Neural cell (in vitro differentiated cells): Measurements from ENCODE around the gene EYS. TPM values are rescaled to one million over a fixed set of nuclear protein-coding genes. Genes with fewer than 3 reads are reported as not detected.

Experiments used
- H2AFZ ChIP-seq: fragments of 200-600, 300-800 bp; sonication (generic), shearing (Covaris generic); 2 replicates; pipeline ENCODE4 v1.6.0; 2014; ENCODE audit warnings: low read depth, mild to moderate bottlenecking, antibody characterized with exemption, low read length, moderate library complexity
- H3F3A ChIP-seq: fragments of 200-600 bp; shearing (Covaris generic); 2 replicates; pipeline ENCODE4 v1.6.1; 2016; ENCODE audit warnings: mild to moderate bottlenecking, moderate library complexity, mixed read lengths, antibody characterized with exemption, low read length; ENCODE audit not compliant: insufficient read depth, poor library complexity, severe bottlenecking
- H3K27ac ChIP-seq: fragments of 200-600, 300-800 bp; sonication (generic), shearing (Covaris generic); 2 replicates; pipeline ENCODE4 v1.5.1; 2014; ENCODE audit warnings: mild to moderate bottlenecking, low read length, moderate library complexity
- H3K27me3 ChIP-seq: fragments of 300-800, 200-600 bp; sonication (generic), shearing (Covaris generic); 2 replicates; pipeline ENCODE4 v1.6.0; 2014; ENCODE audit warnings: mild to moderate bottlenecking, low read depth, low read length, moderate library complexity; ENCODE audit not compliant: insufficient read depth
- H3K36me3 ChIP-seq: fragments of 300-800, 200-600 bp; sonication (generic), shearing (Covaris generic); 2 replicates; pipeline ENCODE4 v1.5.1; 2014; ENCODE audit warnings: mild to moderate bottlenecking, antibody characterized with exemption, low read length, moderate library complexity; ENCODE audit not compliant: insufficient read depth
- H3K4me2 ChIP-seq: fragments of 300-800, 200-600 bp; sonication (generic), shearing (Covaris generic); 2 replicates; pipeline ENCODE4 v1.6.0; 2014; ENCODE audit warnings: mild to moderate bottlenecking, low read length
- H3K4me3 ChIP-seq: fragments of 300-800, 200-600 bp; sonication (generic), shearing (Covaris generic); 2 replicates; pipeline ENCODE4 v1.5.1; 2014; ENCODE audit warnings: mild to moderate bottlenecking, low read length, moderate library complexity
- H3K79me2 ChIP-seq: fragments of 200-600 bp; shearing (Covaris generic); replicated peaks from 2 replicates; pipeline ENCODE4 v1.6.0; 2014; ENCODE audit warnings: mild to moderate bottlenecking, low read length, moderate library complexity; ENCODE audit not compliant: insufficient read depth
- H3K9ac ChIP-seq: fragments of 300-800, 200-600 bp; sonication (generic), shearing (Covaris generic); 2 replicates; pipeline ENCODE4 v1.6.1; 2016; ENCODE audit warnings: mild to moderate bottlenecking, low read length, mixed read lengths
- H3K9me2 ChIP-seq: fragments of 200-600 bp; shearing (Covaris generic); 2 replicates; pipeline ENCODE4 v1.6.1; 2016; ENCODE audit warnings: mild to moderate bottlenecking, low read length, mixed read lengths; ENCODE audit not compliant: insufficient read depth
- H3K9me3 ChIP-seq: fragments of 200-600, 300-800 bp; sonication (generic), shearing (Covaris generic); 2 replicates; pipeline ENCODE4 v1.6.1; 2016; ENCODE audit warnings: mild to moderate bottlenecking, mixed run types, low read length, moderate library complexity, mixed read lengths
- H4K20me1 ChIP-seq: fragments of 200-600 bp; shearing (Covaris generic); 2 replicates; pipeline ENCODE4 v1.6.1; 2016; ENCODE audit warnings: mild to moderate bottlenecking, mixed run types; ENCODE audit not compliant: insufficient read depth
- EP300 ChIP-seq: fragments of 450-650 bp; conservative IDR thresholded peaks from 2 replicates; pipeline ENCODE4 v1.6.1; 2014; ENCODE audit warnings: antibody characterized with exemption, mild to moderate bottlenecking, moderate library complexity; ENCODE audit not compliant: poor library complexity, severe bottlenecking
- EZH2 ChIP-seq: fragments of 200-600, 300-800 bp; shearing (Covaris generic), sonication (generic); IDR thresholded peaks from 2 replicates; pipeline ENCODE4 v1.6.1; 2014; ENCODE audit warnings: antibody characterized with exemption, low read length, borderline replicate concordance, mild to moderate bottlenecking; ENCODE audit not compliant: insufficient read depth, poor library complexity, severe bottlenecking
- MXI1 ChIP-seq: fragments of 450-650 bp; conservative IDR thresholded peaks from 2 replicates; pipeline ENCODE4 v1.6.1; 2014; ENCODE audit warnings: antibody characterized with exemption, mild to moderate bottlenecking; ENCODE audit not compliant: poor library complexity, severe bottlenecking
- POLR2AphosphoS5 ChIP-seq: IDR thresholded peaks from 2 replicates; pipeline ENCODE4 v1.6.1; 2012
- RAD21 ChIP-seq: fragments of 450-650 bp; conservative IDR thresholded peaks from 2 replicates; pipeline ENCODE4 v1.6.1; 2014; ENCODE audit warnings: antibody characterized with exemption, mild to moderate bottlenecking, moderate library complexity
- REST ChIP-seq: IDR thresholded peaks from 2 replicates; pipeline ENCODE4 v1.6.1; 2012; ENCODE audit warnings: borderline replicate concordance
- SMC3 ChIP-seq: fragments of 450-650 bp; conservative IDR thresholded peaks from 2 replicates; pipeline ENCODE4 v1.6.1; 2014; ENCODE audit warnings: antibody characterized with exemption, mild to moderate bottlenecking, moderate library complexity; ENCODE audit not compliant: poor library complexity
- TAF1 ChIP-seq: IDR thresholded peaks from 2 replicates; pipeline ENCODE4 v1.6.1; 2012; ENCODE audit warnings: low read depth
- polyA plus RNA-seq: library from polyadenylated mRNA; depleted of rRNA; stranded (reverse); fragments of >200 nt; gene quantifications from 2 replicates; pipeline ENCODE4 v1.2.3, GENCODE V29; 2014
- TF ChIP-seq, protein P1 (sequence below): fragments of 450-650 bp; IDR thresholded peaks from 2 replicates; pipeline ENCODE4 v1.5.1; 2014; ENCODE audit warnings: antibody characterized with exemption, mild to moderate bottlenecking, moderate library complexity; ENCODE audit not compliant: poor library complexity, severe bottlenecking

Gene EYS
- polyA plus RNA-seq, 1 donor from 2014 or later = 0.38 TPM

DNA sequence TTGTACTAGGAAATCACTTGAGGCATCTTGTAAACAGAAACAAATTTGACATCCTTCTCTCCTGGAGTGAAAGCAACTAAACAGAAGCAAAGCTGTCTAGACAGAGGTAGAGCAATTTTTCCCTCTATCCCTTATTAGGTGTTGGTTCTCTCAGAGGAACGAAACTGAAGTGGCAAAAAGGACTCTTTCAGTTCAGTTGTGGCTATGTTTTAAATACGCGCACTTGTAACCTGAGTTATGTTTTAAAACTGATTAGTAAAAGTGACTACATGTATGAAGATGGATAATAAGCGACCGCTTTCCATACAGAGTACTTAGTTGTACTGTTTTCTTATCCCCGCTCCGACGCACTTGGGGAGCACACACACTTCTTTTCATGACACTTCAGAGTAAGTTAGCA lies 1520.4 kb downstream of the EYS start:
- no peaks in the 10 kb centered on the region for H4K20me1 ChIP-seq
- no peak overlapping the region for H3K9ac ChIP-seq
- H3K9me3 ChIP-seq = no peaks in the 10 kb centered on the region
- H3K4me2 ChIP-seq = no peak overlapping the region
- H3K9me2 ChIP-seq = no peaks in the 10 kb centered on the region
- H2AFZ ChIP-seq = no peak overlapping the region
- H3K27ac ChIP-seq = no peak overlapping the region
- no peaks in the 10 kb centered on the region for H3K36me3 ChIP-seq
- no peaks in the 10 kb centered on the region for H3K27me3 ChIP-seq
- TF ChIP-seq, protein P1, sequence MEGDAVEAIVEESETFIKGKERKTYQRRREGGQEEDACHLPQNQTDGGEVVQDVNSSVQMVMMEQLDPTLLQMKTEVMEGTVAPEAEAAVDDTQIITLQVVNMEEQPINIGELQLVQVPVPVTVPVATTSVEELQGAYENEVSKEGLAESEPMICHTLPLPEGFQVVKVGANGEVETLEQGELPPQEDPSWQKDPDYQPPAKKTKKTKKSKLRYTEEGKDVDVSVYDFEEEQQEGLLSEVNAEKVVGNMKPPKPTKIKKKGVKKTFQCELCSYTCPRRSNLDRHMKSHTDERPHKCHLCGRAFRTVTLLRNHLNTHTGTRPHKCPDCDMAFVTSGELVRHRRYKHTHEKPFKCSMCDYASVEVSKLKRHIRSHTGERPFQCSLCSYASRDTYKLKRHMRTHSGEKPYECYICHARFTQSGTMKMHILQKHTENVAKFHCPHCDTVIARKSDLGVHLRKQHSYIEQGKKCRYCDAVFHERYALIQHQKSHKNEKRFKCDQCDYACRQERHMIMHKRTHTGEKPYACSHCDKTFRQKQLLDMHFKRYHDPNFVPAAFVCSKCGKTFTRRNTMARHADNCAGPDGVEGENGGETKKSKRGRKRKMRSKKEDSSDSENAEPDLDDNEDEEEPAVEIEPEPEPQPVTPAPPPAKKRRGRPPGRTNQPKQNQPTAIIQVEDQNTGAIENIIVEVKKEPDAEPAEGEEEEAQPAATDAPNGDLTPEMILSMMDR = no peak
- no peak for TF ChIP-seq POLR2AphosphoS5
- TF ChIP-seq SMC3 = no peak
- no peak for TF ChIP-seq EP300
- no peak for TF ChIP-seq EZH2
- no peak for TF ChIP-seq TAF1
- TF ChIP-seq RAD21 = no peak
- TF ChIP-seq MXI1 = no peak
- TF ChIP-seq REST = no peak
- no peak overlapping the region for H3K4me3 ChIP-seq
- no peaks in the 10 kb centered on the region for H3K79me2 ChIP-seq
- H3F3A ChIP-seq = no peaks in the 10 kb centered on the region

- no peaks in the 10 kb centered on the region for H4K20me1 ChIP-seq
- no peaks in the 10 kb centered on the region for H3K79me2 ChIP-seq
- no peak overlapping the region for H3K4me3 ChIP-seq
- no peak overlapping the region for H3K9ac ChIP-seq
- no peaks in the 10 kb centered on the region for H3F3A ChIP-seq
- no peak overlapping the region for H3K4me2 ChIP-seq
- no peak overlapping the region for H2AFZ ChIP-seq
- no peaks in the 10 kb centered on the region for H3K9me2 ChIP-seq
- TF ChIP-seq REST (no peak), EZH2 (no peak), MXI1 (no peak), POLR2AphosphoS5 (no peak), RAD21 (no peak), TAF1 (no peak), EP300 (no peak), SMC3 (no peak)
- TF ChIP-seq, protein P1 = no peak
- H3K36me3 ChIP-seq = no peaks in the 10 kb centered on the region
- H3K27me3 ChIP-seq = no peaks in the 10 kb centered on the region
- H3K9me3 ChIP-seq = no peaks in the 10 kb centered on the region
- no peak overlapping the region for H3K27ac ChIP-seq
Measured at GRCh38 chr6:64185621-64186020, 1521.4 kb downstream of the EYS start.
